Measurements from ENCODE around the gene TTC34. TPM values are rescaled to one million over a fixed set of nuclear protein-coding genes. Genes with fewer than 3 reads are reported as not detected.

Gene TTC34
- total and polyA plus RNA-seq, 2 of the 13 experiments (the other 11 are each of a cell fraction or from before 2014, with no cell fraction given), result 0.07 to 0.11 TPM

GRCh38 chr1:2804628-2805351, 3.3 kb upstream of the TTC34 start (continued):
- TF ChIP-seq GABPA (IDR thresholded peaks at IDR 0.05; ENCODE audit: low read depth, low read length) (no peak), GABPA (CRISPR knock-in tag; IDR thresholded peaks at IDR 0.05; ENCODE audit: low read depth) (no peak), NFIB (CRISPR knock-in tag; IDR thresholded peaks at IDR 0.05; ENCODE audit: borderline replicate concordance) (no peak)

- no peak for DNase-seq (ENCODE audit: low spot score)
- peak; percentile 11; the same call in 1 of the 3 replicates for ATAC-seq
- no peak for FAIRE-seq
- ChIA-PET CTCF (ENCODE audit: low intra/inter-chr PET ratio, low total read pairs) (no interaction called here), POLR2A (no interaction called here)
- Histone ChIP-seq H3K36me3 (replicated peaks in 1 of 2; ENCODE audit: control insufficient read depth in 1 of 2, insufficient read depth in 2 of 2, low read length in 2 of 2) (no peaks in the 10 kb centered on the region), H3K4me3 (replicated peaks in 1 of 3; ENCODE audit: insufficient read depth in 1 of 3, low read depth in 2 of 3, low read length in 3 of 3) (no peak overlapping the region), H4K20me1 (ENCODE audit: insufficient read depth, low read length) (no peaks in the 10 kb centered on the region), H3K27ac (ENCODE audit: extremely low read length, insufficient read depth, low read length) (no peak overlapping the region), H3K9me3 (ENCODE audit: low read length) (no peaks in the 10 kb centered on the region), H3K79me2 (ENCODE audit: insufficient read depth, low read length) (no peaks in the 10 kb centered on the region), H3K4me2 (ENCODE audit: low read depth, low read length) (no peak overlapping the region), H3K9ac (ENCODE audit: insufficient read depth, low read depth, low read length) (no peak overlapping the region), H3K4me1 (ENCODE audit: insufficient read depth, low read length) (no peaks in the 10 kb centered on the region), H3K27me3 (ENCODE audit: control insufficient read depth in 1 of 2, insufficient read depth in 2 of 2, low read length in 2 of 2) (peaks cover 24 to 73% of the 10 kb centered on the region in 2 experiments), H2AFZ (ENCODE audit: low read length) (no peak overlapping the region)
- intact Hi-C loops (cut with micrococcal nuclease; ENCODE audit: unreplicated experiment) (no loop called here), in situ Hi-C loops (cut with HindIII; ENCODE audit: extremely low pct_ligation_motif_present, low pct_unique_long_range_greater_than_20kb) (no loop called here)
- TF ChIP-seq MED1 (CRISPR knock-in tag; IDR thresholded peaks at IDR 0.05) (no peak), ZNF451 (CRISPR knock-in tag; IDR thresholded peaks at IDR 0.05) (no peak), ZNF710 (CRISPR knock-in tag; IDR thresholded peaks at IDR 0.05; ENCODE audit: borderline replicate concordance) (no peak), EZH2 (conservative IDR thresholded peaks at IDR 0.05; ENCODE audit: low read depth, low read length) (0 out of 2 replicates have a peak, but pooled peaks have one; percentile 66), ZNF687 (CRISPR knock-in tag; IDR thresholded peaks at IDR 0.05) (0 out of 2 replicates have a peak, but pooled peaks have one; percentile 9), CENPX (CRISPR knock-in tag; IDR thresholded peaks at IDR 0.05) (no peak), MNT (IDR thresholded peaks at IDR 0.05) (peak; percentile 88)
- TF ChIP-seq, protein P1, sequence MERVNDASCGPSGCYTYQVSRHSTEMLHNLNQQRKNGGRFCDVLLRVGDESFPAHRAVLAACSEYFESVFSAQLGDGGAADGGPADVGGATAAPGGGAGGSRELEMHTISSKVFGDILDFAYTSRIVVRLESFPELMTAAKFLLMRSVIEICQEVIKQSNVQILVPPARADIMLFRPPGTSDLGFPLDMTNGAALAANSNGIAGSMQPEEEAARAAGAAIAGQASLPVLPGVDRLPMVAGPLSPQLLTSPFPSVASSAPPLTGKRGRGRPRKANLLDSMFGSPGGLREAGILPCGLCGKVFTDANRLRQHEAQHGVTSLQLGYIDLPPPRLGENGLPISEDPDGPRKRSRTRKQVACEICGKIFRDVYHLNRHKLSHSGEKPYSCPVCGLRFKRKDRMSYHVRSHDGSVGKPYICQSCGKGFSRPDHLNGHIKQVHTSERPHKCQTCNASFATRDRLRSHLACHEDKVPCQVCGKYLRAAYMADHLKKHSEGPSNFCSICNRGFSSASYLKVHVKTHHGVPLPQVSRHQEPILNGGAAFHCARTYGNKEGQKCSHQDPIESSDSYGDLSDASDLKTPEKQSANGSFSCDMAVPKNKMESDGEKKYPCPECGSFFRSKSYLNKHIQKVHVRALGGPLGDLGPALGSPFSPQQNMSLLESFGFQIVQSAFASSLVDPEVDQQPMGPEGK (CRISPR knock-in tag; IDR thresholded peaks at IDR 0.05), result no peak
- no TSS peak for BruUV-seq (replicated peaks)
- WGBS (ENCODE audit: low lambda C conversion rate), result 0% methylated on average over 2 of the region's 19 CpGs
These were observed 2.6 kb upstream of the TTC34 start for GRCh38 chr1:2803931-2804627.

Data from HepG2 (cell line).